MM.1S (cell line): Measurements from ENCODE around the gene FIBCD1.

Experiments used
- DNase-seq: peaks from one replicate; pipeline ENCODE4 v3.0.0-alpha.2; 2015
- H2AFZ ChIP-seq: fragments of 300-600 bp; sonication (generic); 2 replicates; pipeline ENCODE4 v1.6.0; 2016; ENCODE audit warnings: antibody characterized with exemption, low read length
- H3F3A ChIP-seq: fragments of 300-600 bp; sonication (generic); 2 replicates; pipeline ENCODE4 v1.6.1; 2016; ENCODE audit warnings: mild to moderate bottlenecking, antibody characterized with exemption, low read length, moderate library complexity, mixed read lengths; ENCODE audit not compliant: insufficient read depth
- H3K27ac ChIP-seq: fragments of 300-600 bp; sonication (generic); 2 replicates; pipeline ENCODE4 v1.5.1; 2016; ENCODE audit warnings: mild to moderate bottlenecking, low read length
- H3K27me3 ChIP-seq: fragments of 300-600 bp; sonication (generic); replicated peaks from 2 replicates; pipeline ENCODE4 v1.6.0; 2016; ENCODE audit warnings: low read length; ENCODE audit not compliant: insufficient read depth
- H3K36me3 ChIP-seq: fragments of 300-600 bp; sonication (generic); replicated peaks from 2 replicates; pipeline ENCODE4 v1.6.1; 2016; ENCODE audit warnings: mild to moderate bottlenecking, low read length, mixed read lengths; ENCODE audit not compliant: insufficient read depth
- H3K4me1 ChIP-seq: fragments of 300-600 bp; sonication (generic); 2 replicates; pipeline ENCODE4 v1.6.1; 2016; ENCODE audit warnings: low read length, mixed read lengths
- H3K4me2 ChIP-seq: fragments of 300-600 bp; sonication (generic); 2 replicates; pipeline ENCODE4 v1.6.0; 2016; ENCODE audit warnings: low read depth, low read length
- H3K4me3 ChIP-seq: fragments of 300-600 bp; sonication (generic); 2 replicates; pipeline ENCODE4 v1.5.1; 2016; ENCODE audit warnings: low read length, mixed read lengths
- H3K79me2 ChIP-seq: fragments of 300-600 bp; sonication (generic); 2 replicates; pipeline ENCODE4 v1.6.1; 2016; ENCODE audit warnings: mixed run types, low read length, mixed read lengths
- H3K9ac ChIP-seq: fragments of 300-600 bp; sonication (generic); 2 replicates; pipeline ENCODE4 v1.6.1; 2016; ENCODE audit warnings: low read length, mixed read lengths
- H3K9me2 ChIP-seq: fragments of 300-600 bp; sonication (generic); replicated peaks from 2 replicates; pipeline ENCODE4 v1.6.1; 2016; ENCODE audit warnings: mild to moderate bottlenecking, low read length, mixed read lengths; ENCODE audit not compliant: insufficient read depth
- H3K9me3 ChIP-seq: fragments of 300-600 bp; sonication (generic); replicated peaks from 2 replicates; pipeline ENCODE4 v1.6.1; 2016; ENCODE audit warnings: mild to moderate bottlenecking, low read length, mixed read lengths; ENCODE audit not compliant: insufficient read depth
- H4K20me1 ChIP-seq: fragments of 300-600 bp; sonication (generic); 2 replicates; pipeline ENCODE4 v1.6.1; 2016; ENCODE audit warnings: mild to moderate bottlenecking, low read length, moderate library complexity, mixed read lengths; ENCODE audit not compliant: insufficient read depth
- CTCF ChIP-seq: fragments of 300-600 bp; sonication (generic); IDR thresholded peaks from 2 replicates; pipeline ENCODE4 v1.5.1; 2016; ENCODE audit warnings: antibody characterized with exemption, low read length, mixed read lengths
- EZH2 ChIP-seq: fragments of 300-600 bp; sonication (generic); optimal IDR thresholded peaks from 2 replicates; pipeline ENCODE3; 2017; ENCODE audit warnings: low read depth, mild to moderate bottlenecking, antibody characterized with exemption, low read length, mixed read lengths
- EZH2phosphoT487 ChIP-seq: fragments of 300-600 bp; sonication (generic); IDR thresholded peaks from 2 replicates; pipeline ENCODE4 v1.6.1; 2018; ENCODE audit warnings: antibody characterized with exemption, low read length

The FIBCD1 gene

GRCh38 chr9:130870491-130871381 lies 68.3 kb downstream of the FIBCD1 start:
- DNase-seq: no peak
- Histone ChIP-seq H3K9ac (no peak overlapping the region), H3F3A (no peaks in the 10 kb centered on the region)

GRCh38 chr9:130869250-130869649 lies 69.8 kb downstream of the FIBCD1 start:
- H3K79me2 ChIP-seq: no peaks in the 10 kb centered on the region
- no peak overlapping the region for H3K4me2 ChIP-seq
- H2AFZ ChIP-seq: no peak overlapping the region
- no peaks in the 10 kb centered on the region for H3F3A ChIP-seq
- H3K9ac ChIP-seq: no peak overlapping the region
- no peak overlapping the region for H3K27ac ChIP-seq
- no peaks in the 10 kb centered on the region for H4K20me1 ChIP-seq
- no peaks in the 10 kb centered on the region for H3K36me3 ChIP-seq
- no peaks in the 10 kb centered on the region for H3K9me2 ChIP-seq
- no peaks in the 10 kb centered on the region for H3K27me3 ChIP-seq
- no peak for DNase-seq
- H3K4me3 ChIP-seq: no peak overlapping the region
- no peaks in the 10 kb centered on the region for H3K9me3 ChIP-seq
- H3K4me1 ChIP-seq: no peaks in the 10 kb centered on the region
- TF ChIP-seq EZH2phosphoT487: no peak
- TF ChIP-seq EZH2: no peak
- TF ChIP-seq CTCF: no peak

More at GRCh38 chr9:130870491-130871381, 68.3 kb downstream of the FIBCD1 start:
- no peak overlapping the region for H2AFZ ChIP-seq
- H3K27ac ChIP-seq: no peak overlapping the region
- no peak overlapping the region for H3K4me3 ChIP-seq
- no peaks in the 10 kb centered on the region for H3K27me3 ChIP-seq
- H3K4me2 ChIP-seq: no peak overlapping the region
- no peaks in the 10 kb centered on the region for H3K9me2 ChIP-seq
- no peaks in the 10 kb centered on the region for H3K9me3 ChIP-seq
- no peaks in the 10 kb centered on the region for H3K4me1 ChIP-seq
- no peaks in the 10 kb centered on the region for H3K36me3 ChIP-seq
- no peak for TF ChIP-seq EZH2
- TF ChIP-seq CTCF: no peak
- TF ChIP-seq EZH2phosphoT487: no peak
- no peaks in the 10 kb centered on the region for H3K79me2 ChIP-seq
- H4K20me1 ChIP-seq: no peaks in the 10 kb centered on the region

GRCh38 chr9:130868230-130868629 lies 70.8 kb downstream of the FIBCD1 start:
- Histone ChIP-seq H3K9me2 (no peaks in the 10 kb centered on the region), H3K4me3 (no peak overlapping the region), H3K9me3 (no peaks in the 10 kb centered on the region), H3F3A (no peaks in the 10 kb centered on the region), H3K9ac (no peak overlapping the region), H3K4me2 (no peak overlapping the region), H3K79me2 (no peaks in the 10 kb centered on the region), H2AFZ (no peak overlapping the region), H3K27me3 (no peaks in the 10 kb centered on the region), H3K27ac (no peak overlapping the region), H4K20me1 (no peaks in the 10 kb centered on the region), H3K36me3 (no peaks in the 10 kb centered on the region), H3K4me1 (no peaks in the 10 kb centered on the region)
- TF ChIP-seq CTCF (no peak), EZH2phosphoT487 (no peak)
- DNase-seq: no peak
